AG04450 (cell line): ENCODE measurements around the gene CUL2. TPM values are rescaled to one million over a fixed set of nuclear protein-coding genes. Genes with fewer than 3 reads are reported as not detected.
"Not testable (repeated sequence)": the region's sequence is repeated elsewhere in the genome, so short reads cannot be mapped to it uniquely, and the experiment has no call there.

Source experiments
- CTCF ChIA-PET: fragments of 300-600, 350-600 bp; formaldehyde crosslinking; extraction: SDS; loops from one replicate; lab custom pipeline; 2022; ENCODE audit warnings: antibody characterized with exemption, inconsistent platforms; lab: Charles Lee
- POLR2A ChIA-PET: fragments of 350-600 bp; formaldehyde crosslinking; extraction: SDS; loops from one replicate; lab custom pipeline; 2021; ENCODE audit warnings: antibody characterized with exemption, inconsistent platforms; lab: Yijun Ruan, JAX
- DNase-seq: peaks from one replicate; pipeline ENCODE4 v3.0.0-alpha.2; 2011; ENCODE audit warnings: low read depth, low spot score
- H3K27ac ChIP-seq: one replicate; pipeline ENCODE4 v1.5.1; 2012; ENCODE audit warnings: low read depth, low read length, control low read depth
- H3K27me3 ChIP-seq: one replicate; pipeline ENCODE4 v1.6.0; 2012; ENCODE audit warnings: low read length; ENCODE audit not compliant: control insufficient read depth, insufficient read depth
- H3K4me3 ChIP-seq: 2 replicates; pipeline ENCODE4 v1.5.1; 2011; ENCODE audit warnings: mild to moderate bottlenecking, low read depth, low read length, control low read depth
- H3K9me3 ChIP-seq: 2 replicates; pipeline ENCODE4 v1.5.1; 2012; ENCODE audit warnings: low read length; ENCODE audit not compliant: control insufficient read depth, insufficient read depth
- CTCF ChIP-seq: IDR thresholded peaks from 2 replicates; pipeline ENCODE4 v1.5.1; 2011; ENCODE audit warnings: low read depth, low read length, control low read depth, inconsistent platforms
- polyA plus RNA-seq: library from polyadenylated mRNA; depleted of rRNA; stranded (reverse); fragments of >200 nt; gene quantifications from 2 replicates; pipeline ENCODE4 v1.2.3, GENCODE V29; 2011

Gene CUL2
- polyA plus RNA-seq, 1 experiment = 37.9 TPM

- no peak for TF ChIP-seq CTCF
- ChIA-PET CTCF (no interaction called here), POLR2A (no interaction called here)
- no peak overlapping the region for H3K4me3 ChIP-seq
- DNase-seq = no peak
- H3K9me3 ChIP-seq = peaks cover 11% of the 10 kb centered on the region
- no peak overlapping the region for H3K27ac ChIP-seq
- peaks cover 2% of the 10 kb centered on the region for H3K27me3 ChIP-seq
Measured at GRCh38 chr10:34978080-34978479, 112.1 kb downstream of the CUL2 start.

GRCh38 chr10:34976380-34976910, 113.7 kb downstream of the CUL2 start:
- DNase-seq, CTCF ChIA-PET, H3K27me3 ChIP-seq, H3K27ac ChIP-seq, H3K4me3 ChIP-seq, POLR2A ChIA-PET: not testable (repeated sequence)
- H3K9me3 ChIP-seq = peaks cover 11% of the 10 kb centered on the region

DNA sequence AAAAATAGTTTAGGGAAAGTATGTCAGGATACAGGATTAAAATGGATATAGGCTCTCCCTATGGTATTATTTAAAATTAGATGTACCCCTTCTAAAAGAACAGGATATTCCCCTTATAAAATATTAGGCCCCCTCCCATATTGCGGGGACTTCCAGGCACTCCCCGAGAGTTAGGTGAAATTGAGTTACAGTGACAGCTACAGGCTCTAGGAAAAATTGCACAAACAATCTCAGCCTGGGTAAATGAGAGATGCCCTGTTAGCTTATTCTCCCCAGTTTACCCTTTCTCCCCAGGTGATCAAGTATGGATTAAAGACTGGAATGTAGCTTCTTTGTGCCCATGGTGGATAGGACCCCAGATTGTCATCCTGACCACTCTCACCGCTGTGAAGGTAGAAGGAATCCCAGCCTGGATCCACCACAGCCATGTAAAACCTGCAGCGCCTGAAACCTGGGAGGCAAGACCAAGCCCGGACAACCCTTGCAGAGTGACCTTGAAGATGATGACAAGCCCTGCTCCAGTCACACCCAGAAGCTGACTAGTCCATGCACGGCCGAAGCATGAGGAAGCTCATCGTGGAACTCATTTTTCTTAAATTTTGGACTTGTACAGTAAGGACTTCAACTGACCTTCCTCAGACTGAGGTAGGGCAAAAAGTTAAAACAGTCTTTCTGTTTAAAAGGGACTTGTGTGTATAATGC, 115.6 kb downstream of the CUL2 start:
- POLR2A ChIA-PET, H3K4me3 ChIP-seq, DNase-seq, H3K27me3 ChIP-seq, H3K27ac ChIP-seq: not testable (repeated sequence)
- CTCF ChIA-PET = interaction anchor here (1.0 kb wide), 1 partner anchor 20 kb away, joined by 3 read pairs; no protein-coding TSS in a partner anchor
- H3K9me3 ChIP-seq = peaks cover 11% of the 10 kb centered on the region

DNA sequence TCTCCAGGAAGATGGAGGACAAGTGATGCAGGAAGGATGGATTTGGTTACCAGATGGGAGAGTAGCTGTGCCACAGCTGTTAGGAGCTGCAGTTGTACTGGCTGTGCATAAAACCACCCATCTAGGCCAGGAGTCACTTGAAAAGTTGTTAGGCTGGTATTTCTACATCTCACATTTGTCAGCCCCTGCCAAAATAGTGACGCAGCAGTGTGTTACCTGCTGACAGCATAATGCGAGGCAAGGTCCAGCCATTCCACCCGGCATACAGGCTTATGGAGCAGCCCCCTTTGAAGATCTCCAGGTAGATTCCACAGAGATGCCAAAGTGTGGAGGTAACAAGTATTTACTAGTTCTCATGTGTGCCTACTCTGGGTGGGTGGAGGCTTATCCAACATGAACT, 116.4 kb downstream of the CUL2 start:
- H3K4me3 ChIP-seq, CTCF ChIA-PET, POLR2A ChIA-PET, DNase-seq, H3K27ac ChIP-seq, H3K27me3 ChIP-seq: not testable (repeated sequence)
- peaks cover 11% of the 10 kb centered on the region for H3K9me3 ChIP-seq

GRCh38 chr10:34973121-34973520, 117.0 kb downstream of the CUL2 start:
- H3K27ac ChIP-seq, DNase-seq, H3K27me3 ChIP-seq, CTCF ChIA-PET, POLR2A ChIA-PET, H3K4me3 ChIP-seq: not testable (repeated sequence)
- peaks cover 11% of the 10 kb centered on the region for H3K9me3 ChIP-seq

GRCh38 chr10:34972591-34972990, 117.5 kb downstream of the CUL2 start:
- POLR2A ChIA-PET, H3K27me3 ChIP-seq, H3K27ac ChIP-seq, DNase-seq, H3K4me3 ChIP-seq, CTCF ChIA-PET: not testable (repeated sequence)
- peaks cover 11% of the 10 kb centered on the region for H3K9me3 ChIP-seq

GRCh38 chr10:34971606-34972334, 118.4 kb downstream of the CUL2 start:
- POLR2A ChIA-PET, H3K27me3 ChIP-seq, H3K27ac ChIP-seq, H3K4me3 ChIP-seq, DNase-seq: not testable (repeated sequence)
- peaks cover 11% of the 10 kb centered on the region for H3K9me3 ChIP-seq
- CTCF ChIA-PET = interaction anchor here (0.9 kb wide), 2 partner anchors 16 to 29 kb away, joined by 3 to 5 read pairs; no protein-coding TSS in a partner anchor
